HG02970 (cell line): Measurements from ENCODE around the gene PROX1.

Source experiments
- ATAC-seq: cut with Tn5 transposase; IDR thresholded peaks from one replicate; pipeline ENCODE4 v1.9.1; 2021; ENCODE audit warnings: mild to moderate bottlenecking, moderate library complexity, moderate number of reproducible peaks; ENCODE audit not compliant: unreplicated experiment, low FRiP score

The PROX1 gene

GRCh38 chr1:213977909-213978308 is 9.9 kb upstream of the PROX1 start:
- no peak for ATAC-seq

GRCh38 chr1:213979751-213980586 is 7.8 kb upstream of the PROX1 start:
- ATAC-seq, result no peak

GRCh38 chr1:213980906-213981305 is 6.9 kb upstream of the PROX1 start:
- ATAC-seq, result no peak

- ATAC-seq, result no peak
Measured at GRCh38 chr1:213982289-213982671, 5.5 kb upstream of the PROX1 start.

- ATAC-seq, result no peak
Measured at GRCh38 chr1:213982672-213983492, 4.9 kb upstream of the PROX1 start.

GRCh38 chr1:213983493-213984386 is 4.0 kb upstream of the PROX1 start:
- ATAC-seq, result no peak

GRCh38 chr1:213984387-213985208 is 3.2 kb upstream of the PROX1 start:
- ATAC-seq, result no peak

GRCh38 chr1:213985209-213986019 is 2.4 kb upstream of the PROX1 start:
- ATAC-seq, result no peak

- ATAC-seq, result no peak
Measured at GRCh38 chr1:213986020-213986924, 1.5 kb upstream of the PROX1 start.

- no peak for ATAC-seq
Measured at GRCh38 chr1:213986925-213987250, 885 bp upstream of the PROX1 start.

- peak; percentile 52 for ATAC-seq
Measured at GRCh38 chr1:213987422-213987926, 299 bp upstream of the PROX1 start.

GRCh38 chr1:213988507-213989001 is 781 bp downstream of the PROX1 start:
- no peak for ATAC-seq

GRCh38 chr1:213989002-213989855 is 1.5 kb downstream of the PROX1 start:
- ATAC-seq, result no peak

- ATAC-seq, result no peak
Measured at GRCh38 chr1:213993929-213994328, 6.2 kb downstream of the PROX1 start.

- ATAC-seq, result no peak
Measured at GRCh38 chr1:213994888-213995287, 7.1 kb downstream of the PROX1 start.

- ATAC-seq, result no peak
Measured at GRCh38 chr1:213995603-213996002, 7.8 kb downstream of the PROX1 start.
